GM21360 (cell line): ENCODE data around the gene OPRL1.
"Not testable (repeated sequence)": the region's sequence is repeated elsewhere in the genome, so short reads cannot be mapped to it uniquely, and the experiment has no call there.

Experiments used
- ATAC-seq: cut with Tn5 transposase; IDR thresholded peaks from one replicate; pipeline ENCODE4 v1.9.1; 2021; ENCODE audit warnings: mild to moderate bottlenecking, moderate library complexity; ENCODE audit not compliant: unreplicated experiment

OPRL1 gene

DNA sequence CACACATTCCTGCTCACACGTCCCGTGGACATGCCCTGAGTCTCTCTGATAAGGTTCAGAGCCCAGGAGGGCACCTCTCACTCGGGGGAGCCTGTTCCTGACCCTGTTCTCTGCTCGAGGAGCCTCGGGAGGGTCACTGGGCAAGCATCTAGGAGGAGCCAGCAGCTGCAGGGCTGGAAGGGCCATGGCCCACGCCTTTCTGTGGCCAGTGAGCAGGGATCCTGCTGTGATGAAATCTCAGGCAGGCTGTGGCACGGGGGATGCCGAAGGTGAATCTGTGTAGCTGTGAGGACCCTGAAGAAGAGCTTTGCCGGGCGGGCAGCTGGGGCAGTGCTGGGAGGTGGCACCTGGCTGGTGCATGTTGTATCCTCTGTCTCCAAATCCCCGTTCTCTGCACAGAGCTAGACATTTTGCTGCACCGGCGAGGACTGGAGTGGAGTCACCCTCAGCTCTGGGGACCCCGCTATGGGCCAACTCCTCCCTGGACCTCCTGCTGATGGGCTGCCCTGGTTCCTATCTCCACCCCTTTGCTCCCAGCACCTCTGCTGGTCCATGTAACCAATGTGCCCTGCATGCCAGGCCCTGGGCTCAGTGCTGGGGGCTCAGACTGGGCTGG is 34.6 kb downstream of the OPRL1 start:
- no peak for ATAC-seq

- ATAC-seq, result no peak
These were observed 35.5 kb downstream of the OPRL1 start for GRCh38 chr20:64115171-64115911.

DNA sequence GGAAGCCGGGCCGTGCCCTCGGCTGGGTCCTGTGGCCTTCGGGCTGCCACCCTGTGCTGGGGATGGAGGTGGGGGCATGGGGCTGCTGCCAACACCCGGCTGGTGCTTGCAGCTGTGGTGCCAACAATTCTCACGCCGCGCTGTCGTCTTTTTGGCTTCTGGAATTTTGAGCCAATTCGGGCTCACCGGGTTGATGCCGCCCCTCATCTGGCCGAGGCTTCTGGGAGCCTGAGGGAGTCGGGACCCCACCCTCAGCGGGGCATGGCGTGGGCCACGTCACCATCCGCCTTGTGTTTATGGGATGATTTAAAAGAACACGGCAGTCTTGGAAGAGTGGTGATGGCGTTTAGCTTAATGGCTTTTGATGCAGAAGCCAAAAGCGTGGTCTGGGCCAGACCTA is 36.1 kb downstream of the OPRL1 start:
- ATAC-seq, result no peak

GRCh38 chr20:64116541-64117431 is 36.9 kb downstream of the OPRL1 start:
- ATAC-seq, result no peak

GRCh38 chr20:64117432-64117777 is 37.5 kb downstream of the OPRL1 start:
- ATAC-seq, result not testable (repeated sequence)

DNA sequence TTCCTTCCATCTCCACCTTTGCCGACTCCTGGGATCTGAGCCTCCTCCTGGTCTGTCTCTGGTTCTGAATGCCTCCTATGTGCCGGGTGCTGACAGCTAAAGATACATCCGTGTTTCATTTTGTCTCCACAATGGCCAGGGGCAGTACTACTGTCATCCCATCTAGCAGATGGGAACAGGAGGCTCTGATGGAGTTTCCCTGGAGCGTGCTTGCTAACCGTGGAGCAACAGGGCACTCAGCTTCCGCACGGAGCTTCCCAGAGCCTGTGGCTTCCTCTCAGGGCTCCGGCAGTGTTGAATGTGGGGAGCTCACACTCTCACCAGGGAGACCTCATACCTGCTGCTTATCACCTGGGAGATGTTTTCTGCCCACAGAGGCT is 39.4 kb downstream of the OPRL1 start:
- ATAC-seq, result no peak

DNA sequence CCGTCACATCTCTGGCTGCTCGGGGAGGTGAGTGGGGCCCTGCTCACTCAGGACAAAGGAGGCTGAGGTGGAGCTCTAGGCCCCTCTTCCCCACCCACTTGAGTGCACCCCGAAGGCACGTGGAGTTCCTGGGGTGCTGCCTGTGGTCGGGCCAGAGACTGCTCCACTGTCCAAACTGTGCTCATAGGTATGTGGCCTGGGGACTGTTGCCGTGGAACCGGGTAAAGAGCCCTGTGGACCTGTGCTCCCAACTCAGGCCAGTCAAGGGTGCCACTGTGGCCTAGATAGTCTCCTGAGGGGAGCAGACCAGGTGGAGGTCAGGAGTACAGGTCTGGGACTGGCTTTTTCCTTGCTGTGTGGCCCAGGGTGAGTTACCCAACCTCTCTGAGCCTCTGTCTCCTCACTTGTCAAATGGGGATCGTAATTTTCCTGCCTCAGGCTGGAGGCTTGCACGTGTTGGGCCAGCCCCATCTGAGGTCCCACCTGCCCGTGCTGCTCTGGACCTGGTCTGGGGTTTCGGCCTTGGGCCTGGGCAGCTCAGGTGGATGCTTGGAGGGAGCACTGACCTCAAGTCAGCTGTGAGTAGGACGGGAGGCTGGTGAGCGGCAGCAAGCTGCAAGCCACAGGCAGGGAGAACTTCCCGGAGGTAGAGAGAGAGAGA is 39.9 kb downstream of the OPRL1 start:
- no peak for ATAC-seq

GRCh38 chr20:64121586-64121985 is 41.7 kb downstream of the OPRL1 start:
- no peak for ATAC-seq

GRCh38 chr20:64122927-64123326 is 43.0 kb downstream of the OPRL1 start:
- not testable (repeated sequence) for ATAC-seq

DNA sequence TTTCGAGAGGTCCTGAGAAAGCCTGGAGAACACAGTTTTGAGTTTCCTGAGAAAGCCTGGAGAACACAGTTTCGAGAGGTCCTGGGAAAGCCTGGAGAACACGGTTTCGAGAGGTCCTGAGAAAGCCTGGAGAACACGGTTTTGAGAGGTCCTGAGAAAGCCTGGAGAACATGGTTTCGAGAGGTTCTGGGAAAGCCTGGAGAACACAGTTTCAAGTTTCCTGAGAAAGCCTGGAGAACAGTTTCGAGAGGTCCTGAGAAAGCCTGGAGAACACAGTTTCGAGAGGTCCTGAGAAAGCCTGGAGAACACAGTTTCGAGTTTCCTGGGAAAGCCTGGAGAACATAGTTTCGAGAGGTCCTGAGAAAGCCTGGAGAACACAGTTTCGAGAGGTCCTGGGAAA is 43.6 kb downstream of the OPRL1 start:
- ATAC-seq, result not testable (repeated sequence)

GRCh38 chr20:64129146-64129782 is 49.4 kb downstream of the OPRL1 start:
- no peak for ATAC-seq

- no peak for ATAC-seq
These were observed 50.4 kb downstream of the OPRL1 start for GRCh38 chr20:64130271-64130670.

GRCh38 chr20:64130876-64131275 is 51.0 kb downstream of the OPRL1 start:
- ATAC-seq, result no peak

- no peak for ATAC-seq
These were observed 51.5 kb downstream of the OPRL1 start for GRCh38 chr20:64131406-64131805.

DNA sequence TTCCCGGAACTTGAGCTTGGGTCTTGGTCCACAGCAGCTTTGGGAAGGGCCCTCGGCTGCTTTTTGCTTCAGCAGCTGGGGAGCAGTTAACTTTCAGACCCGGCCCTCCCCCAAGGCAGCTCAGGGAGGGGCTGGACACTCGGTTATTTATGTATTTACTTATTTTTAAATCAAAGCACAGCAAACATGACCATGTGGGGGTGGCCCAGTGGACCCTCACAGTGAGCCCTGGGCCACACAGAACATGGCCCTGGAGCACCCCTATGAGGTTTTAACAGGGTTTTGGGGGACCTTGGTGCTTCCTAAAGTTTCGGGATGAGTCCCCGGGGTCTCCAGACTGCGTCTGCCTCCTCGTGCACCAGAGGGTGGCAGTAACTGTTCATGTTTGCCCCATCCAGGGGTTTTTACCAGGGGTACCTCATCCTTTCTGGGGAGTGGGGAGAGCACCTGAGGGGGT is 54.1 kb downstream of the OPRL1 start:
- ATAC-seq, result no peak

DNA sequence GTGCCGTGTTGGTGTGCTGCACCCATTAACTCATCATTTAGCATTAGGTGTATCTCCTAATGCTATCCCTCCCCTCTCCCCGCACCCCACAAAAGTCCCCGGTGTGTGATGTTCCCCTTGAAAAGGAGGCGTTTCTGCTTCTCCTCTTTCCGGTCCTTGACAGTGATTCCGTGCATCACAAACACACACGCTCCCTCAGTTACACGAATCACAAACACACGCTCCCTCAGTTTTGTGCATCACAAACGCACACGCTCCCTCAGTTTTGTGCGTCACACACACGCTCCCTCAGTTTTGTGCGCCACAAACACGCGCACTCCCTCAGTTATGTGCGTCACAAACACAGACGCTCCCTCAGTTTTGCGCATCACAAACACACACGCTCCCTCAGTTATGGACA is 54.9 kb downstream of the OPRL1 start:
- ATAC-seq, result not testable (repeated sequence)

DNA sequence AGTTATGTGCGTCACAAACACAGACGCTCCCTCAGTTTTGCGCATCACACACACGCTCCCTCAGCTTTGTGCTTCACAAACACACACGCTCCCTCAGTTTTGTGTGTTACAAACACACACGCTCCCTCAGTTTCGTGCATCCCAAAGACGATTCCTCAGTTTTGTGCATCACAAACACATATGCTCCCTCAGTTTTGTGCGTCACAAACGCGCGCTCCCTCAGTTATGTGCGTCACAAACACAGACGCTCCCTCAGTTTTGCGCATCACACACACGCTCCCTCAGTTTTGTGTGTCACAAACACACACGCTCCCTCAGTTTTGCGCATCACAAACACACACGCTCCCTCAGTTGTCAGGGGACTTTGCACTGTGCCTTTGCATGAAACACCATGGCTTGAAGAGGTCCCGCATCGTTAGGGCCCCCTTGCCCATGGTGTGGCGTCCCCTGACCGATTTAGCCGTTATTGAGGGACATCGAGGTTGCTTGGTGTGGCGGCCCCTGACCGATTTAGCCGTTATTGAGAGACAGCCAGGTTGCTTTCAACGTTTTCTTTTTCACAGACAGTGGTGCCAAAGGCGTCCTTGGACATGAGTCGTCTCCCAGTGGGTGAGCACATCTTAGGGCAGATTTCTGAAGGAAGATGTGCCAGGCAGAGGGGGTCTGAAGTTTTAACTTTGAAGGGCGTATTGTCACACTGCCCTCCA is 56.3 kb downstream of the OPRL1 start:
- no peak for ATAC-seq

- no peak for ATAC-seq
These were observed 57.7 kb downstream of the OPRL1 start for GRCh38 chr20:64137598-64138031.

DNA sequence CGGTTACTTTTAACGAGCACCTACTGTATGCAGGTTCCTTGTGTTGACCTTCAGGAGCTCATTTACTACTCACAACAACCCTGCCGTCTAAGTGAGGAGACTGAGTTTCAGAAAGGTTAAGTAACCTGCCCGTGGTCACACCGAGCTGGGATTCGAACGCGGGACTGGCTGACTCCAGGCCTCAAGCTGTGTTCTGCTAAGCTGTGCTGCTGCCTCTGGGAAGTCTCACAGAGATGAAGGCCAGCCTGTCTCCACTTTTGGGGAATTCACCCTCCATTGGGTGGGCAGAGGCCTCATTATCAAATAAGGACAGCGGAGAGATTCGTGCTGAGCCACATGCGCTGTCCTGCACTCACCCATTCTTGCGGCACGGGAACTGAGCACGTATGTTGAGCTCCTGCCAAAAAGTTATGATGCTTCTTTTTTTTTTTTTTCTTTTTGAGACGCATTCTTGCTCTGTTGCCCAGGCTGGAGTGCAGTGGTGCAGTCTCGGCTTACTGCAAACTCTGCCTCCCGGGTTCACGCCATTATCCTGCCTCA is 58.5 kb downstream of the OPRL1 start:
- no peak for ATAC-seq
